Kidney (tissue), 14 donors: Measurements from ENCODE around the gene SLC35A3. TPM values are rescaled to one million over a fixed set of nuclear protein-coding genes. Genes with fewer than 3 reads are reported as not detected.
A peak's percentile ranks its signal among the peaks of the same experiment; 100 is the strongest.
"Not testable (repeated sequence)": the region's sequence is repeated elsewhere in the genome, so short reads cannot be mapped to it uniquely, and the experiment has no call there.

ENCODE experiments used
- DNase-seq, 5 donors: peaks; one replicate each; pipeline ENCODE4 v3.0.0-alpha.2; 2013 to 2020
- FAIRE-seq: peaks from 2 replicates; lab custom pipeline; 2012; peaks lifted over from hg19 to GRCh38; lab: Jason Lieb, UNC
- H3K27ac ChIP-seq, 2 donors: one replicate each; pipeline ENCODE4 v1.7.0; 2013; ENCODE audit warnings: low read depth in 2 of 2, low read length in 2 of 2, inconsistent platforms in 1 of 2
- H3K27me3 ChIP-seq: one replicate; pipeline ENCODE4 v1.7.1; 2013; ENCODE audit warnings: low read length, inconsistent platforms; ENCODE audit not compliant: control insufficient read depth, insufficient read depth
- H3K36me3 ChIP-seq, 3 donors: one replicate each; pipeline versions ENCODE4 v1.7.0 to v1.7.1; 2013; ENCODE audit warnings: low read length in 3 of 3, control low read depth in 1 of 3, inconsistent platforms in 1 of 3; ENCODE audit not compliant: insufficient read depth in 3 of 3, control insufficient read depth in 2 of 3
- H3K4me1 ChIP-seq, 3 donors: one replicate each; pipeline versions ENCODE4 v1.7.0 to v1.7.1; 2013; ENCODE audit warnings: low read length in 3 of 3, inconsistent platforms in 1 of 3, low read depth in 1 of 3; ENCODE audit not compliant: control insufficient read depth in 2 of 3, insufficient read depth in 2 of 3
- H3K4me3 ChIP-seq, 3 donors: one replicate each; pipeline versions ENCODE4 v1.7.0 to v1.8.1; 2013; ENCODE audit warnings: low read length in 3 of 3, control low read depth in 1 of 3, inconsistent platforms in 1 of 3
- H3K9ac ChIP-seq, 3 donors: one replicate each; pipeline versions ENCODE4 v1.7.0 to v1.7.1; 2013; ENCODE audit warnings: low read length in 3 of 3, control low read depth in 1 of 3, inconsistent platforms in 1 of 3
- H3K9me3 ChIP-seq, 3 donors: one replicate each; pipeline versions ENCODE4 v1.7.0 to v1.7.1; 2013; ENCODE audit warnings: low read length in 3 of 3, control low read depth in 1 of 3, inconsistent platforms in 1 of 3; ENCODE audit not compliant: control insufficient read depth in 2 of 3, insufficient read depth in 1 of 3
- CTCF ChIP-seq: IDR thresholded peaks from 3 replicates; pipeline ENCODE4 v1.5.1; 2012; ENCODE audit warnings: mild to moderate bottlenecking, moderate library complexity, borderline replicate concordance; ENCODE audit not compliant: insufficient read depth; ENCODE audit errors: extremely low read depth
- intact Hi-C: fragments of 100-400 bp; cut with DNase I; formaldehyde crosslinking; loops from one replicate; pipeline ENCODE4 v1.11.1; 2022
- polyA plus RNA-seq: library from polyadenylated mRNA; stranded (reverse); fragments of 350-450 nt; fragmentation: Illumina TruSeq; extraction: RNeasy Lipid Tissue Mini Kit (QIAGEN cat#74804); gene quantifications from one replicate; pipeline ENCODE4 v1.2.3, GENCODE V29; 2014; ENCODE audit warnings: low read depth, low replicate concordance; ENCODE audit not compliant: insufficient read depth
- total RNA-seq: library from RNA; stranded (reverse); fragmentation: NEBNext Ultra II Directional; extraction: Animal tissue kit (Norgen Biotek cat#: 25700); gene quantifications from one replicate; pipeline ENCODE4 v1.2.1, GENCODE V29; 2021
- donor health status: control.
- donor health status: control.
- donor health status: control.
- donor health status: control.
- donor health status: control.
- donor health status: DM: yes; HTN: yes; CAD: no.
- donor health status: Normal renal cell carcinoma (clear cell type).

SLC35A3 gene
- total and polyA plus RNA-seq, 2 donors from 2014 or later: 17.9 to 28.2 TPM

- no peaks in the 10 kb centered on the region for H3K36me3 ChIP-seq
- no peaks in the 10 kb centered on the region for H3K27me3 ChIP-seq
- no peak for TF ChIP-seq CTCF
- no peaks in the 10 kb centered on the region for H3K9me3 ChIP-seq
- H3K4me1 ChIP-seq: no peaks in the 10 kb centered on the region
- no peak overlapping the region for H3K4me3 ChIP-seq
- H3K27ac ChIP-seq: peak overlapping the region in 1 of 2 donors; percentile 17
- DNase-seq (no peak), FAIRE-seq (peak; percentile 25)
- no peak overlapping the region for H3K9ac ChIP-seq
- intact Hi-C loops: no loop called here
Observed at GRCh38 chr1:99956755-99957154, 13.0 kb upstream of the SLC35A3 start.

GRCh38 chr1:99957818-99958217, 12.0 kb upstream of the SLC35A3 start:
- TF ChIP-seq CTCF: no peak
- Histone ChIP-seq H3K36me3 (no peaks in the 10 kb centered on the region), H3K4me1 (no peaks in the 10 kb centered on the region), H3K4me3 (no peak overlapping the region), H3K27ac (no peak overlapping the region), H3K27me3 (no peaks in the 10 kb centered on the region), H3K9ac (no peak overlapping the region), H3K9me3 (no peaks in the 10 kb centered on the region)
- no peak for DNase-seq
- intact Hi-C loops: no loop called here
- FAIRE-seq: no peak

- DNase-seq, H3K27ac ChIP-seq, H3K27me3 ChIP-seq, H3K36me3 ChIP-seq, FAIRE-seq, H3K4me1 ChIP-seq, H3K9ac ChIP-seq, H3K9me3 ChIP-seq, intact Hi-C loops, H3K4me3 ChIP-seq: not testable (repeated sequence)
Observed at GRCh38 chr1:99959189-99959705, 10.5 kb upstream of the SLC35A3 start.

GRCh38 chr1:99960260-99960659, 9.5 kb upstream of the SLC35A3 start:
- H3K9me3 ChIP-seq, intact Hi-C loops, H3K27me3 ChIP-seq, H3K27ac ChIP-seq, DNase-seq, H3K4me1 ChIP-seq, FAIRE-seq, H3K36me3 ChIP-seq, H3K4me3 ChIP-seq, H3K9ac ChIP-seq: not testable (repeated sequence)
